ENCODE data around the gene CYREN. TPM values are rescaled to one million over a fixed set of nuclear protein-coding genes. Genes with fewer than 3 reads are reported as not detected.

Gene CYREN
- total and polyA plus RNA-seq, 10 donors = 21.2 to 55.0 (median 44.1) TPM

DNA sequence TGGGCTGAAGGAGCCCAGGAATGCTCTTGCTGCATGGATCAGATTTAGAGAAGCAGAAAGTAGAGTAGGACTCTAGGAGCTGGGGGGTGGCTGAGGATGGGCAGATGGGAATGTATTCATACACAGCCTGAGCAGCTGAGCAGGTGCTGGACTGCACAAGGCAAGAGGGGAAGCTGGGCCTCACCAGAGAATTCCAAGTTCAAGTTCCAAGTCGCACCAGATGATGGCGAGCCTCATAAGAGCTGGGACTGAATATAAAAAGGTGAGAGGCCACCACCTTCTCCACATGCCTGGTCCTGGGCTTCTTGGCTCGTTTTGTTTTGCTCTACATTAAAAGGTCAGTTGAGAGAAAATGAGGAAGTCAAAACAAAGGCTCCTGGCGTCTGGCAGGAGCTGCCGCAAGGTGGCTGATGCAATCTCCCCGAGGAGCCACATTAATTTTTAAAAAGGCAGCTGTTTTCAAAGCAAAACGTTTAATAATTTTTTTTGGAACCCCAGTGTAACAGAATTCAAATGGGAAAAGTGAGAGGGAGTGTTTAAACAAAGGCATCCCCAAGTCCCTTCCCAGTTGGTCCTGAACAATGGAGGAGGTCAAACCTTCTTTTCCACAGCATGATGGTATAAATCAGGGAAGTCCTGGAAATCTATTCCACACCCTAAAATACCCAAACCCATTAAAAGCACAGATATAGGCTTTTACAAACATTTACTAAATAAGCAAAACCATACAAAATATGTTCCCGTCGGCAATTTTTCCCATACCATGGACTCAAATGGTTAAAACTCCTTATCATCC is 9.5 kb downstream of the CYREN start:
- TF ChIP-seq, protein P1, sequence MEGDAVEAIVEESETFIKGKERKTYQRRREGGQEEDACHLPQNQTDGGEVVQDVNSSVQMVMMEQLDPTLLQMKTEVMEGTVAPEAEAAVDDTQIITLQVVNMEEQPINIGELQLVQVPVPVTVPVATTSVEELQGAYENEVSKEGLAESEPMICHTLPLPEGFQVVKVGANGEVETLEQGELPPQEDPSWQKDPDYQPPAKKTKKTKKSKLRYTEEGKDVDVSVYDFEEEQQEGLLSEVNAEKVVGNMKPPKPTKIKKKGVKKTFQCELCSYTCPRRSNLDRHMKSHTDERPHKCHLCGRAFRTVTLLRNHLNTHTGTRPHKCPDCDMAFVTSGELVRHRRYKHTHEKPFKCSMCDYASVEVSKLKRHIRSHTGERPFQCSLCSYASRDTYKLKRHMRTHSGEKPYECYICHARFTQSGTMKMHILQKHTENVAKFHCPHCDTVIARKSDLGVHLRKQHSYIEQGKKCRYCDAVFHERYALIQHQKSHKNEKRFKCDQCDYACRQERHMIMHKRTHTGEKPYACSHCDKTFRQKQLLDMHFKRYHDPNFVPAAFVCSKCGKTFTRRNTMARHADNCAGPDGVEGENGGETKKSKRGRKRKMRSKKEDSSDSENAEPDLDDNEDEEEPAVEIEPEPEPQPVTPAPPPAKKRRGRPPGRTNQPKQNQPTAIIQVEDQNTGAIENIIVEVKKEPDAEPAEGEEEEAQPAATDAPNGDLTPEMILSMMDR (IDR thresholded peaks at IDR 0.05 in 8 of 11, conservative IDR thresholded peaks at IDR 0.05 in 3 of 11) = peak in 2 of 11 experiments; percentile 28 to 38
- no peak for TF ChIP-seq POLR2A (IDR thresholded peaks at IDR 0.05)
- TF ChIP-seq POLR2AphosphoS5 (IDR thresholded peaks at IDR 0.05) = peak in 1 of 3 donors; percentile 9
- peaks cover 66 to 81% (median 79%) of the 10 kb centered on the region in 6 donors for H3K4me1 ChIP-seq
- peak overlapping the region; percentile 22 to 98 (median 78) for H3K27ac ChIP-seq
- peak overlapping the region in 1 of 8 donors; percentile 13 for H3K4me3 ChIP-seq
- peak; percentile 78 for DNase-seq
- peaks cover 2 to 19% (median 12%) of the 10 kb centered on the region in 8 donors for H3K9me3 ChIP-seq
- intact Hi-C loops (cut with DNase I; ENCODE audit: low total_unique reads) = loop anchor here (10.0 kb wide), 1 partner anchor 176 kb away; the partner anchor contains the start of gene AGBL3
- peaks cover 0 to 71% (median 18%) of the 10 kb centered on the region in 6 donors for H3K36me3 ChIP-seq
- H3K27me3 ChIP-seq (replicated peaks in 1 of 7) = no peaks in the 10 kb centered on the region
- 35 to 50% (median 42%) methylated on average over 9 of the region's 9 CpGs for WGBS, 5 donors

DNA sequence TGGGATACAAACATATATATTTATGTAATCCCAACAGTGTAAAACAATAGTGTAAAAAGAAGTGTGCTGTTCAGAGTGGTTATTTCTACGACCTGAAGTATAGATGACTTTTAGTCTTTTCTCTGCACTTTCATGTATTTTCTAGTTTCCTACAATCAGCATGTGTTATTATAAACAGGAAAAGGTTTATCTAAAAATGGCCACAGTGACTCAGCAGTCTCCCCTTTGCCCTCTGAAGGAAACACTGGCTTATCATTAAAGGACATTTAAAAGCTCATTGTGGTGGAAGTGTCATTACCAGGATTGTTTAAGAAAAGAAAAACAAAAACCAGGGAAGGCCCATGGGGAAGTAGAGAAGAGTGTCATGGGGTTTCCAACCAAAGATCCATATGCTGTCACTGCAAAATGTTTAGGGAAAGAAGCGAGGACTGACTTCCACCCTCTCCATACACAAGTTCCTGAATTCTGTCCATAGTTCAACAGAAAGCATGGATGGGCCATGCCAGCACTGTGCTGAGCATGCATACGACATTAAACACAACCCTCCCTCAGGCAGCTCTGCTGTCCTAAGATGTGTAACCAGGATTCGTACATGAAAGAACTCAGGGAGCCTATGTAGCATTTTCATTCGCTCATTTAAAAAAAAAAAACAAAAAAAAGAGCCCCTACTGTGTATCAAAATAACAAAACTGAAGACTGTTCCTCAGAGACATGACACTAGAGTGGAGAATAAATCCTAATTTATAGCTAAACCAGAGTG is 10.2 kb downstream of the CYREN start:
- Histone ChIP-seq H3K36me3 (peaks cover 0 to 69% (median 11%) of the 10 kb centered on the region in 6 donors), H3K27ac (peak overlapping the region; percentile 22 to 98 (median 78)), H3K4me1 (peaks cover 58 to 73% (median 71%) of the 10 kb centered on the region in 6 donors), H3K27me3 (replicated peaks in 1 of 7) (no peaks in the 10 kb centered on the region), H3K4me3 (peak overlapping the region in 1 of 8 donors; percentile 30), H3K9me3 (peaks cover 4 to 26% (median 20%) of the 10 kb centered on the region in 8 donors)
- 39 to 55% (median 41%) methylated on average over 5 of the region's 5 CpGs for WGBS, 5 donors
- DNase-seq = no peak
- intact Hi-C loops (cut with DNase I; ENCODE audit: low total_unique reads) = loop anchor here (10.0 kb wide), 1 partner anchor 175 kb away; the partner anchor contains the start of gene AGBL3
- peak in 1 of 3 donors; percentile 41 for TF ChIP-seq POLR2AphosphoS5 (IDR thresholded peaks at IDR 0.05)
- no peak for TF ChIP-seq POLR2A (IDR thresholded peaks at IDR 0.05)

DNA sequence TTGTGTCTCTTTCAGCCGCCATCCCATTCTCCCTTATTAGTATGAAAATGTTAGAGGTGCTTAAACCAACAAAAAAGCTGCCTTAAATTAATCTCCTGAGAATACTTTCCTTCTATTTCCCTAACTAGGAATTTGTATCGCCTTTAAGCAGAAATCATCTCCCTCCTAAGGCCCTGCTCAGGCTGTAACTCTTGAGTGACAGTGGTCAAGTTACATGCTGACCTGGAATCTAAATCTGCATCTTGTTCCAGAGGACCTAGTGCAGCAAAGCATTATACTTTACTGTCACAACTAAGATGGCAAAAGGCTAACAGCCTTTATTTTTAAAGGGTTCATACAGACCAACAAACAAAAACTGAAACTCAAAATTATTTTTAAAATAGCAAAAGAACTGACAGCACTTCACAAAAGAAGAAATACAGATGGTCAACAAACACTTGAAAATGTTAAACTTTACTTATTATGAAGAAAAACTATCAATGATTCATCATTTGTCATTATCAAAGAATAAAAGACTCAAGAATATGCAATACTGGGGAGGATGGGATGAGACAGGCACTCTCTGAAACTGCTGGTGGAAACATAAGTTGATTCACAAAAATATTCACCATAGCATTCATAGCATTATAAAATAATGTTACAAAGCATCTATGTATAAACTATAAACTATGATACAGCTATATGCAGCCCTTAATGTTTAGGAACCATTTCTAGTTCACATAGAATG is 11.0 kb downstream of the CYREN start:
- H3K9me3 ChIP-seq = peaks cover 7 to 34% (median 27%) of the 10 kb centered on the region in 8 donors
- H3K4me1 ChIP-seq = peaks cover 52 to 71% (median 64%) of the 10 kb centered on the region in 6 donors
- TF ChIP-seq POLR2AphosphoS5 (IDR thresholded peaks at IDR 0.05) (peak in 1 of 3 donors; percentile 36), POLR2A (IDR thresholded peaks at IDR 0.05) (no peak)
- TF ChIP-seq, protein P1 (IDR thresholded peaks at IDR 0.05 in 8 of 11, conservative IDR thresholded peaks at IDR 0.05 in 3 of 11) = no peak
- peak overlapping the region in 1 of 8 donors; percentile 30 for H3K4me3 ChIP-seq
- peaks cover 0 to 64% (median 5%) of the 10 kb centered on the region in 6 donors for H3K36me3 ChIP-seq
- WGBS, 5 donors = 78 to 88% (median 88%) methylated on average over 2 of the region's 2 CpGs
- intact Hi-C loops (cut with DNase I; ENCODE audit: low total_unique reads) = loop anchor here (10.0 kb wide), 1 partner anchor 175 kb away; the partner anchor contains the start of gene AGBL3
- no peak for DNase-seq
- peak overlapping the region; percentile 0 to 98 (median 78) for H3K27ac ChIP-seq
- H3K27me3 ChIP-seq (replicated peaks in 1 of 7) = no peaks in the 10 kb centered on the region

DNA sequence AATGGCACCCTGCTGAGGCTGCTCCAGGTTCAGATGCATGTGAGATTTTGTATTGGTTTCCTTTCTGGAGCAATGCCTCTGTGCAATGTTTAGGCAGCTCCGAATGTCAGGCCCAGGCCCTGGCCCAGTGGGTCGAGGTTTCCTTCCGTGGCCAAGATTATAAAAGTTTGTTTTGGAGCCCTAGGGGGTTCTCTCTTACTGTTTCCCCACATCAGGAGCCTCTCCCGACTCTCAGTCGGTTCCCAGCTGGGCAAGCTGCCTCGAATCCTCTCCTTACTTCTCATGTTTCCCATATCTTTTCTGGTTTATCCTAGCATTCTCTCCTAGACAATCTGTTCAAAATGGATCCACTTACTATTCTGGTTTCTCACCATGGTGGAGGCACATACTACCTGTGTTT is 11.6 kb downstream of the CYREN start:
- DNase-seq = no peak
- no peaks in the 10 kb centered on the region for H3K27me3 ChIP-seq (replicated peaks in 1 of 7)
- H3K36me3 ChIP-seq = peaks cover 0 to 58% (median 0%) of the 10 kb centered on the region in 6 donors
- H3K4me1 ChIP-seq = peaks cover 46 to 71% (median 58%) of the 10 kb centered on the region in 6 donors
- WGBS, 5 donors = 77 to 93% (median 81%) methylated on average over 4 to 6 of the region's 6 CpGs
- H3K27ac ChIP-seq = peak overlapping the region; percentile 0 to 98 (median 78)
- peaks cover 7 to 40% (median 34%) of the 10 kb centered on the region in 8 donors for H3K9me3 ChIP-seq
- H3K4me3 ChIP-seq = peak overlapping the region in 1 of 8 donors; percentile 30
- TF ChIP-seq POLR2AphosphoS5 (IDR thresholded peaks at IDR 0.05) (no peak), POLR2A (IDR thresholded peaks at IDR 0.05) (no peak)
- TF ChIP-seq, protein P1 (IDR thresholded peaks at IDR 0.05 in 8 of 11, conservative IDR thresholded peaks at IDR 0.05 in 3 of 11) = no peak
- intact Hi-C loops (cut with DNase I; ENCODE audit: low total_unique reads) = no loop called here
